Measurements from ENCODE around the gene LONP2.
"Not testable (repeated sequence)": the region's sequence is repeated elsewhere in the genome, so short reads cannot be mapped to it uniquely, and the experiment has no call there.

The LONP2 gene

GRCh38 chr16:48235556-48236136 lies 8.5 kb upstream of the LONP2 start:
- DNase-seq (ENCODE audit: low read depth), result no peak
- no peak overlapping the region for H3K4me3 ChIP-seq (ENCODE audit: low read length)
- no peak for TF ChIP-seq CTCF (conservative IDR thresholded peaks at IDR 0.05; ENCODE audit: low read length)

- DNase-seq (ENCODE audit: low read depth), result no peak
- H3K4me3 ChIP-seq (ENCODE audit: low read length), result no peak overlapping the region
- TF ChIP-seq CTCF (conservative IDR thresholded peaks at IDR 0.05; ENCODE audit: low read length), result no peak
Measured at GRCh38 chr16:48236286-48236685, 7.8 kb upstream of the LONP2 start.

DNA sequence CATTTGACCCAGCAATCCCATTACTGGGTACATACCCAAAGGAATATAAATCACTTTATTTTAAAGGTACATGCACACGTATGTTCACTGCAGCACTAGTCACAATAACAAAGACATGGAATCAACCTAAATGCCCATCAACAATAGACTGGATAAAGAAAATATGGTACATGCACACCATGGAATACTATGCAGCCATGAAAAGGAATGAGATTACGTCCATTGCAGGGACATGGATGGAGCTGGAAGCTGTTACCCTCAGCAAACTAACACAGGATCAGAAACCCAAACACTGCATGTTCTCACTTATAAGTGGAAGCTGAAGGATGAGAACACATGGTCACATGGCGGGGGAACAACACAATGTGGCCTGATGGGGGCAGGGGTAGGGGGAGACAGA lies 4.0 kb upstream of the LONP2 start:
- not testable (repeated sequence) for H3K4me3 ChIP-seq (ENCODE audit: low read length); DNase-seq (ENCODE audit: low read depth)

- no peak for DNase-seq (ENCODE audit: low read depth)
- H3K4me3 ChIP-seq (ENCODE audit: low read length), result peak overlapping the region; percentile 89
- TF ChIP-seq CTCF (conservative IDR thresholded peaks at IDR 0.05; ENCODE audit: low read length), result no peak
Measured at GRCh38 chr16:48244863-48245195, 729 bp downstream of the LONP2 start.

GRCh38 chr16:48246066-48246465 lies 2.0 kb downstream of the LONP2 start:
- DNase-seq (ENCODE audit: low read depth), result peak; percentile 45

DNA sequence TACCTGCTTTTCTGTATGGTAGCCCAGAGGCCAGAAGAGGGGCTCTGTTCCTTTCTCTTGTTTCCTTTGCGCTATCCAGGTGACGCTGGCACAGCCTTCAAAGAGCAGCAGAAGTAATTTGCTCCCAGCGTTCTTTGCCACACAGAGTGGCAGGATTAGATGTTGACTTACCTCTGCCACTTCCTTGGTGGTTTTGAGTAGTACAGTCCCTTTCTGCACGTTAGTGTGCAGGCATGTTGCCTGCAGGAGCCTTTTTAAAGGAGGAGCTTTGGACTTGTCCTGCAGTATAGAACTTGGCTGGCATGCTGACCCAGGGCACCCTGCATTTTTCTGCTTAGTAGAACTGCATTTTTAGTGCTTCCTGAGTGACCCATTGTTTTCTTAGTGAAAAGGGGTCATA lies 3.2 kb downstream of the LONP2 start, which contains the start of gene ABCC11:
TSS of gene ABCC11 (minus strand) at position 229 of the 400 bp plus-strand sequence. CDS start 15,618 bp downstream, outside the sequence.
- no peak for DNase-seq (ENCODE audit: low read depth)
- H3K4me3 ChIP-seq (ENCODE audit: low read length), result no peak within 1 kb of the TSS
- TF ChIP-seq CTCF (conservative IDR thresholded peaks at IDR 0.05; ENCODE audit: low read length), result no peak

More at GRCh38 chr16:48246066-48246465, 2.0 kb downstream of the LONP2 start:
- no peak for TF ChIP-seq CTCF (conservative IDR thresholded peaks at IDR 0.05; ENCODE audit: low read length)
- peak overlapping the region; percentile 23; the same call in 1 of the 2 replicates for H3K4me3 ChIP-seq (ENCODE audit: low read length)

- DNase-seq (ENCODE audit: low read depth), result no peak
- H3K4me3 ChIP-seq (ENCODE audit: low read length), result no peak overlapping the region
- no peak for TF ChIP-seq CTCF (conservative IDR thresholded peaks at IDR 0.05; ENCODE audit: low read length)
Measured at GRCh38 chr16:48250520-48251278, 6.6 kb downstream of the LONP2 start.

Measured in AG10803 (cell line).